CD8-positive, alpha-beta memory T cell (primary cell): Measurements from ENCODE around the gene ADAMTS2. TPM values are rescaled to one million over a fixed set of nuclear protein-coding genes. Genes with fewer than 3 reads are reported as not detected.
A peak's percentile ranks its signal among the peaks of the same experiment; 100 is the strongest.

Experiments used
- CTCF ChIA-PET: fragments of 350-600 bp; sonication (Branson Sonifier 250); formaldehyde crosslinking; loops from one replicate; lab custom pipeline; 2021; ENCODE audit warnings: antibody characterized with exemption; lab: Charles Lee
- POLR2A ChIA-PET: fragments of 350-600 bp; sonication (Branson Sonifier 250); formaldehyde crosslinking; loops from one replicate; lab custom pipeline; 2021; ENCODE audit warnings: antibody characterized with exemption; lab: Charles Lee
- DNase-seq, 5 donors: peaks; one replicate each; pipeline versions ENCODE4 v3.0.0 to v3.0.0-alpha.2; 2020 to 2022; ENCODE audit warnings: mixed read lengths in 1 of 5
- H3K27ac ChIP-seq: one replicate; pipeline ENCODE4 v1.7.0; 2013; ENCODE audit warnings: low read depth, mild to moderate bottlenecking, low read length, moderate library complexity
- H3K27me3 ChIP-seq: 2 replicates; pipeline ENCODE4 v1.7.0; 2013; ENCODE audit warnings: low read length, mild to moderate bottlenecking; ENCODE audit not compliant: insufficient read depth, poor library complexity, severe bottlenecking
- H3K36me3 ChIP-seq: 2 replicates; pipeline ENCODE4 v1.7.0; 2013; ENCODE audit warnings: mild to moderate bottlenecking, low read length, moderate library complexity; ENCODE audit not compliant: insufficient read depth
- H3K4me1 ChIP-seq: 2 replicates; pipeline ENCODE4 v1.7.0; 2013; ENCODE audit warnings: mild to moderate bottlenecking, low read length, moderate library complexity; ENCODE audit not compliant: insufficient read depth
- H3K4me3 ChIP-seq: 2 replicates; pipeline ENCODE4 v1.7.0; 2013; ENCODE audit warnings: mild to moderate bottlenecking, low read length
- H3K9me3 ChIP-seq: 2 replicates; pipeline ENCODE4 v1.7.0; 2013; ENCODE audit warnings: mild to moderate bottlenecking, low read length
- H3K27ac Mint-ChIP-seq, 8 donors: one replicate each; pipeline ENCODE4 v1.8.0; 2020 to 2021; ENCODE audit warnings: mixed read lengths in 8 of 8, mild to moderate bottlenecking in 6 of 8, inconsistent platforms in 3 of 8, moderate library complexity in 3 of 8
- H3K27me3 Mint-ChIP-seq, 2 donors: one replicate each; pipeline ENCODE4 v1.8.0; 2020 to 2021; ENCODE audit warnings: mixed read lengths in 2 of 2, mild to moderate bottlenecking in 1 of 2, moderate library complexity in 1 of 2
- H3K36me3 Mint-ChIP-seq, 3 donors: one replicate each; pipeline ENCODE4 v1.8.0; 2020 to 2021; ENCODE audit warnings: mixed read lengths in 3 of 3, inconsistent platforms in 1 of 3, mild to moderate bottlenecking in 1 of 3
- H3K4me1 Mint-ChIP-seq, 3 donors: one replicate each; pipeline ENCODE4 v1.8.0; 2020 to 2021; ENCODE audit warnings: mixed read lengths in 3 of 3, inconsistent platforms in 1 of 3, mild to moderate bottlenecking in 1 of 3
- H3K4me3 Mint-ChIP-seq, 7 donors: one replicate each; pipeline ENCODE4 v1.8.0; 2020 to 2021; ENCODE audit warnings: mixed read lengths in 7 of 7, mild to moderate bottlenecking in 6 of 7, moderate library complexity in 4 of 7, inconsistent platforms in 2 of 7
- H3K9me3 Mint-ChIP-seq, 5 donors: one replicate each; pipeline ENCODE4 v1.8.0; 2020 to 2022; ENCODE audit warnings: mixed read lengths in 5 of 5, mild to moderate bottlenecking in 3 of 5, moderate library complexity in 2 of 5, inconsistent platforms in 1 of 5
- polyA plus RNA-seq: library from polyadenylated mRNA; unstranded; fragments of 300-500 nt; fragmentation: Illumina TruSeq; gene quantifications from one replicate; pipeline ENCODE4 v1.2.3, GENCODE V29; 2021
- total RNA-seq, 2 experiments: library from RNA; stranded (reverse); gene quantifications; one replicate each; pipeline ENCODE4 v1.2.3, GENCODE V29; 2021

The ADAMTS2 gene
- total and polyA plus RNA-seq, 3 experiments from 2014 or later, result not detected

DNA sequence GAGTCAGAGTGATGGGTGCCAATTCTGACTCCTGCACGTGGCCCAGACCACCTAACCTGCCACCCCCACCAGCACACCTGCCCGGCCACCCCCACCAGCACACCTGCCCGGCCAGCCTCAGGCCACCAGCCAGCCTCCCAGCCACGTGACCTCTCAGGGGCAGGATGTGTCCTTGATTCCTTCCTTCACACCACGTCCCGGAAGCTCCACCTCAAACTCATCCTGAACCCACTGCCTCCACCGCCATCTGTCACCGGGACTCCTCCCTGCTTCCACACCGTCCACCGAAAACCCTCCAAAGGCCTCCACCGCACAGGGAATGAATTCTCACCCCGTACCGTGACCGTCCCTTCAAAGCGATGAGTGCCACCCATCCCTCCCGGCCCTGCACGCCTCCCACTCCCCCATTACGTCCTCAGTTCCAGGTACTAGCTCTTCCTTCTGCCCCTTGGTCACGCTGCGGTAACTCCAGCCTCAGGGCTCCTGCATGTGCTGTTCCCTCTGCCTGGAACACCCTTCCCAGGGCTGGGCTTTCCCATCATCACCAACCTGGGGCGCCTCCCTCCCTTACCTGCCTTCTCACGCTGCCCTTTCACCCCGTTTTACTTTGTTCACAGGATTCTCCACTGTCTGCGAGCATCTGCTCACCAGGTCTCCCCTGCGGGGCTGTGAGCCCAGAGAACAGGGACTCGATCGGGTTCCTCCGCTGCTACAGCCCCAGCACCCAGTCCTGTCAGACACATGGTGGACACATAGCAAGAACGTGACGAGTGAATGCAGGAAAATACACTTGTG lies 82.9 kb downstream of the ADAMTS2 start:
- CTCF ChIA-PET, result no interaction called here
- no peak overlapping the region for H3K4me3 Mint-ChIP-seq

DNA sequence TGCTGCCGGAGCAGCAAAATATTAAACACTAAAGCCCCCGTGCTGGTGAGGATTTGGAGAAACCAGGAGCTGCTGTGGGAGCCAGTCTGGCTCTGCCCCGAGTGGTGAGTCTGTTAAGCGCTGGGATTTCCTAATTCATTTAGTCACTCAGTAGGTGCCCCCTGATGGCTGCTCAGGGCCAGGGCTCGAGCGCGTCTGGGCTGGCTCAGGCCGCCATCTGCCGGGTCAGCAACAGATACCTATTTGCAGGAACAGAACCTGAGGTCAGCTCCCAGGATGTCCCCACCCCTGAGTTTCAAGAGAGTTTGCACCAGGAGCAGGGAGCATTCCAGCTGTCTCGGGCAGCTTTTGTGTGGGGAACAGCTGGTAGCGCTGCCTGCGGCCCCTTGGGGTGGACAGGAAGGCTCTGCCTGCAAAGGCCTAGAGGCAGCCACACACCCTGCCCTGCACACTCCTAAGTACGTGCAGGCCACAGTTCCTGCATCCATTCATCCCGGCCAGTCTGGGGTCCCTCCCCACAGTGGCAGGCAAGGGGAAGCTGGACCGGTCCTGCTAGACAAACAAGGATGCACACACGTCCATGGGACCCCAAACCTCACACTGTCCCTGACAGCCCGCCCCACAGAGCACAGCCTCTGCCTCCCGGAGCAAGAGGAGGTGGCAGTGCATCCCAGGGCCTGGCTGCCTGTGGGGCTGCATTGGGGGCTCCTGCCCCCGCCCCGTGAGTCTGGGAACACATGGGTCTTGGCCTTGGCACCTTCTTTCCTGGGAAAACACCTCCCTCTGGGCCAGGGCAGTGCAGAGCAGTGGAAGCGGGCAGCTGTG lies 83.7 kb downstream of the ADAMTS2 start:
- H3K4me1 Mint-ChIP-seq, result no peaks in the 10 kb centered on the region
- H3K9me3 Mint-ChIP-seq, result peaks cover 0 to 1% (median 0%) of the 10 kb centered on the region in 5 donors
- CTCF ChIA-PET, result no interaction called here
- no peaks in the 10 kb centered on the region for H3K36me3 ChIP-seq
- H3K27ac ChIP-seq, result no peak overlapping the region
- H3K9me3 ChIP-seq, result no peaks in the 10 kb centered on the region
- POLR2A ChIA-PET, result no interaction called here
- H3K27ac Mint-ChIP-seq, result peak overlapping the region in 1 of 8 donors; percentile 63
- DNase-seq, result no peak
- H3K4me3 ChIP-seq, result no peak overlapping the region
- H3K36me3 Mint-ChIP-seq, result no peaks in the 10 kb centered on the region
- no peak overlapping the region for H3K4me3 Mint-ChIP-seq
- no peaks in the 10 kb centered on the region for H3K27me3 ChIP-seq
- no peaks in the 10 kb centered on the region for H3K4me1 ChIP-seq
- peaks cover 2 to 3% of the 10 kb centered on the region in 2 donors for H3K27me3 Mint-ChIP-seq

More for the DNA sequence above, 82.9 kb downstream of the ADAMTS2 start:
- Histone ChIP-seq H3K27me3 (no peaks in the 10 kb centered on the region), H3K36me3 (no peaks in the 10 kb centered on the region), H3K9me3 (no peaks in the 10 kb centered on the region), H3K27ac (no peak overlapping the region), H3K4me3 (no peak overlapping the region), H3K4me1 (no peaks in the 10 kb centered on the region)
- Mint-ChIP-seq H3K4me1 (no peaks in the 10 kb centered on the region), H3K36me3 (no peaks in the 10 kb centered on the region), H3K9me3 (peaks cover 0 to 1% (median 0%) of the 10 kb centered on the region in 5 donors), H3K27me3 (peaks cover 2 to 3% of the 10 kb centered on the region in 2 donors), H3K27ac (no peak overlapping the region)
- DNase-seq, result no peak
- POLR2A ChIA-PET, result no interaction called here

DNA sequence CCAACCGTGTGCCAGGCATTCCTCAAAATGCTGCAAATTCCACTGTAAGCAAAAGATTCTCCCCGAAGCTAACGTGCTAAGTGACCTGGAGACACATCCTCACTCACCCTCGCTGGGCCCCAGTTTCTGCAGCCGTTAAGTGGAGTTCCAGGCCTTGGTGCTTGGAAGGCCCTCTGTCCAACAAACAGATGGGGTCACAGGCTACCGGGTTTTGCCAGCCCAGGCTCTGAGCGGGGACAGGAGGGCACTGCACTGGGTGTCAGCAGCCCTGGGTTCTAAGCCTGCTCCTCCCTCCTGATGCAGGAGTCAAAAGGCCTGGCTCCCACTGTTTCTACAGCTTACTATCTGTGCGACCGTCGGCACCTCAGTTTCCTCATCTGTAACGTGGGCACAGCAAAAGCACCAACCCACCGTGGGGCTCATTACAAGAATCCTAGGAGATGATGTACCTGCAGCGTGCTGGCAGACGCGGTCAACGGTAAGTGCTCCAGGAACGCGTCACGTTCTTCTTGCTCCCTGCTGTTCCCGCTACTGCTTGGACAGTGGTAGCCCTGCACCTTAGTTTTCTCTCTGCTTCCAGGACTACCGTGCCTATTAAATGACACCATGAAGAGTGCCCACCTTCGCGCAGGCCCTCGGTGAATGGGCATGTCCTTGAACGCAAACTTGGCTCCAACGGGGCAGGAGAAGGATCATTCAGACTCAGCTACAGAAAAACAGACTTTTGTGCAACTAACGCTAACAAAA lies 84.8 kb downstream of the ADAMTS2 start:
- H3K27me3 Mint-ChIP-seq, result peaks cover 0 to 2% of the 10 kb centered on the region in 2 donors
- Histone ChIP-seq H3K4me3 (no peak overlapping the region), H3K27ac (no peak overlapping the region), H3K4me1 (no peaks in the 10 kb centered on the region), H3K27me3 (no peaks in the 10 kb centered on the region), H3K36me3 (no peaks in the 10 kb centered on the region), H3K9me3 (no peaks in the 10 kb centered on the region)
- no peak for DNase-seq
- CTCF ChIA-PET, result no interaction called here
- peaks cover 0 to 1% (median 0%) of the 10 kb centered on the region in 5 donors for H3K9me3 Mint-ChIP-seq
- no peaks in the 10 kb centered on the region for H3K36me3 Mint-ChIP-seq
- H3K4me3 Mint-ChIP-seq, result no peak overlapping the region
- POLR2A ChIA-PET, result no interaction called here
- no peaks in the 10 kb centered on the region for H3K4me1 Mint-ChIP-seq
- no peak overlapping the region for H3K27ac Mint-ChIP-seq

DNA sequence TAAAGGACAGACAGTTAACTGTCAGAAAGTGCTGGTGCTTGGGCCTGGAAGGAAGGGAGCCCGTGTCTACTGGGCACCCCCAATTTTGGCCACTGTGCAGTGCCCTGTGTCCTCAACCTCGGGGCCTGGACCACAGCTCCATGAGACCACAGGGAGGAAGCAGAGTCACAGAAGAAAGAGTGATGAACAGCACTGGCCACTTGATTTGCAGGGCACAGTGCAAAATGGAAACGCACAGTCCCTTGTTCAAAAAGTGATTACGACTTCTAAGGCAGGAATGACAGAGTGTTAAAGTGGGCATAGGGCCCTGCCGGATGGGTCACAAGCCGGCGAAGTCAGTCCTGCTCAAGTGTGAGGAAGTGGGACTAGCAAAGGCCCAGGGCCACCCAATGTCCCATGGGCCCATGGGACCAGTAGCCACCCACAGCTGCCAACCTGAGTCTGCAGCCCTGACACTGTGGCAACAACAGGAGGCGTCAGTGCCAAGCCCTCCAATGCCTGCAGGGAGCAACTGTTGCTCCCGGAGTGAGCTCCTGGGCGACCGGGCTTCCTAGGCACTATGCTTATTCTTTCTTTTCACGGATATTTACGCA lies 85.4 kb downstream of the ADAMTS2 start:
- no peaks in the 10 kb centered on the region for H3K27me3 ChIP-seq
- peaks cover 0 to 1% (median 0%) of the 10 kb centered on the region in 5 donors for H3K9me3 Mint-ChIP-seq
- peaks cover 3 to 4% of the 10 kb centered on the region in 2 donors for H3K27me3 Mint-ChIP-seq
- no peaks in the 10 kb centered on the region for H3K36me3 ChIP-seq
- no peak overlapping the region for H3K4me3 Mint-ChIP-seq
- H3K4me3 ChIP-seq, result no peak overlapping the region
- CTCF ChIA-PET, result no interaction called here
- DNase-seq, result peak in 1 of 5 donors; percentile 20
- H3K36me3 Mint-ChIP-seq, result no peaks in the 10 kb centered on the region
- POLR2A ChIA-PET, result no interaction called here
- no peak overlapping the region for H3K27ac Mint-ChIP-seq
- H3K9me3 ChIP-seq, result no peaks in the 10 kb centered on the region
- no peaks in the 10 kb centered on the region for H3K4me1 ChIP-seq
- H3K4me1 Mint-ChIP-seq, result no peaks in the 10 kb centered on the region
- H3K27ac ChIP-seq, result no peak overlapping the region

DNA sequence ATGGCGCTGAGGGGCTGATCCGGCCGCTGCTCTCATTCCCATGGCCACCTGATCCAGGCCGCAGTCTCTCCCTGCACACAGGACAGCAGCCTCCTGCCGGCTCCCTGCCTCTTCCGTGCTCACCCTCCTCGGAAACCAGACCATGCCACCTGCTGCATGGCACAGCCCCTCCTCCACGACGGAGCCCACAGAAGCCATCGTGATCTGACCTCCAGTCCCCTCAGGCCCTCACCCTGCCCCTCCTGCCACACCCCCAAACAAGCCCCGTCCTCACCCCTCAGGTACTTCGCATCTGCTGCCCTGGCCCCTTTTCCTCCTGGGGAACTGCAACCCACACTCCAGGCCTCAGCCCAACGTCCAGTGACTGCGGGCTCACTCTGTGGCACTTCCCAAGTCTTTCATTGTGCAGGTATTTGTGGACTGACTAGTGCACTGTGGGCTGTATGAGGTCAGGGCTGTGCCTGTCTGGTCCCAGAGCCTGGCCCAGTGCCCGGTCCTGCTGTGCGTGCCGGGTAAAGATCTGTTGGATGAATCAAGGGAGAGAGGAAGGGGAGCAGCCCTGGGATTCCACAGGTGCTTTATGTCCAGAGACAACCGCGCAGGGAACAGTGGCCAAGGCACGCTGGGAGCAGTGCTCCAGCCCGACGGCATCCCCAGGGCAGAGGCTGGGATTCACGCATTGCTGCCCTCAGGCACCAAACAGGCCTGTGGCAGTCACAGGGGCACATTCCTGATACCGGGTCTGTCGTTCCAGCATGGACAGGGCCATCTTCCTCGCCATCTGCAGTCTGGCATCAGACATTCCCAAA lies 86.1 kb downstream of the ADAMTS2 start:
- POLR2A ChIA-PET, result no interaction called here

GRCh38 chr5:179258001-179258921 lies 87.0 kb downstream of the ADAMTS2 start:
- no peaks in the 10 kb centered on the region for H3K9me3 ChIP-seq
- no peaks in the 10 kb centered on the region for H3K36me3 Mint-ChIP-seq
- H3K4me3 Mint-ChIP-seq, result no peak overlapping the region
- POLR2A ChIA-PET, result no interaction called here
- no peak for DNase-seq
- H3K4me1 Mint-ChIP-seq, result no peaks in the 10 kb centered on the region
- CTCF ChIA-PET, result no interaction called here
- H3K27me3 Mint-ChIP-seq, result peaks cover 4 to 5% of the 10 kb centered on the region in 2 donors
- no peak overlapping the region for H3K4me3 ChIP-seq
- no peaks in the 10 kb centered on the region for H3K4me1 ChIP-seq
- no peak overlapping the region for H3K27ac Mint-ChIP-seq
- H3K27me3 ChIP-seq, result no peaks in the 10 kb centered on the region
- H3K9me3 Mint-ChIP-seq, result peaks cover 0 to 1% (median 0%) of the 10 kb centered on the region in 5 donors
- no peak overlapping the region for H3K27ac ChIP-seq
- H3K36me3 ChIP-seq, result no peaks in the 10 kb centered on the region

More for the DNA sequence above, 86.1 kb downstream of the ADAMTS2 start:
- DNase-seq, result no peak
- CTCF ChIA-PET, result no interaction called here
- no peak overlapping the region for H3K27ac ChIP-seq
- Mint-ChIP-seq H3K4me1 (no peaks in the 10 kb centered on the region), H3K27me3 (peaks cover 4 to 5% of the 10 kb centered on the region in 2 donors), H3K4me3 (no peak overlapping the region), H3K27ac (no peak overlapping the region), H3K9me3 (peaks cover 0 to 1% (median 0%) of the 10 kb centered on the region in 5 donors), H3K36me3 (no peaks in the 10 kb centered on the region)
- no peak overlapping the region for H3K4me3 ChIP-seq
- no peaks in the 10 kb centered on the region for H3K4me1 ChIP-seq
- H3K36me3 ChIP-seq, result no peaks in the 10 kb centered on the region
- H3K27me3 ChIP-seq, result no peaks in the 10 kb centered on the region
- no peaks in the 10 kb centered on the region for H3K9me3 ChIP-seq
